Transverse colon (tissue), 4 donors: Measurements from ENCODE around the gene PDE4D. TPM values are rescaled to one million over a fixed set of nuclear protein-coding genes. Genes with fewer than 3 reads are reported as not detected.
A peak's percentile ranks its signal among the peaks of the same experiment; 100 is the strongest.

Source experiments
- DNase-seq: peaks from one replicate; pipeline ENCODE4 v3.0.0-alpha.2; 2019
- H3K27ac ChIP-seq, 4 donors: fragments of 200-600 bp; sonication (generic); 2 replicates each; pipeline ENCODE4 v1.5.1; 2016 to 2018; ENCODE audit warnings: inconsistent platforms in 4 of 4
- H3K27me3 ChIP-seq: fragments of 200-600 bp; sonication (generic); 2 replicates; pipeline ENCODE4 v1.5.1; 2017; ENCODE audit warnings: inconsistent platforms
- H3K36me3 ChIP-seq, 4 donors: fragments of 200-600 bp; sonication (generic); 2 replicates each; pipeline ENCODE4 v1.5.1; 2017 to 2019; ENCODE audit warnings: inconsistent platforms in 4 of 4
- H3K4me1 ChIP-seq, 4 donors: fragments of 200-600 bp; sonication (generic); 2 replicates each; pipeline ENCODE4 v1.5.1; 2017 to 2020; ENCODE audit warnings: inconsistent platforms in 4 of 4
- H3K4me3 ChIP-seq, 4 donors: fragments of 200-600 bp; sonication (generic); 1 replicate in 1 of 4; 2 replicates in 3 of 4; pipeline versions ENCODE4 v1.5.1 to v1.6.1; 2017 to 2019; ENCODE audit warnings: inconsistent platforms in 4 of 4
- H3K9me3 ChIP-seq, 2 donors: fragments of 200-600 bp; sonication (generic); 2 replicates each; pipeline ENCODE4 v1.5.1; 2017 to 2019; ENCODE audit warnings: inconsistent platforms in 2 of 2
- EP300 ChIP-seq: sonication (generic); formaldehyde crosslinking; IDR thresholded peaks from one replicate; pipeline ENCODE4 v1.6.1; 2017; ENCODE audit warnings: antibody characterized with exemption, low read depth
- POLR2A ChIP-seq: fragments of 450-650 bp; IDR thresholded peaks from one replicate; pipeline ENCODE4 v1.6.1; 2016; ENCODE audit warnings: antibody characterized with exemption, mild to moderate bottlenecking, moderate library complexity
- POLR2AphosphoS5 ChIP-seq, 3 donors: sonication (generic); formaldehyde crosslinking; IDR thresholded peaks; one replicate each; pipeline ENCODE4 v1.6.1; 2016; ENCODE audit warnings: antibody characterized with exemption in 3 of 3
- WGBS, 2 donors: methylation state at CpG; one replicate each; pipeline ENCODE4 v1.1.5; 2018; ENCODE audit warnings: low coverage in 1 of 2; 5-methylcytosine and 5-hydroxymethylcytosine counted together
- in situ Hi-C, 4 donors: fragments of 200-750 bp; cut with MboI; loops; one replicate each; pipeline versions ENCODE4 v1.15.0 to v1.15.1; 2017; ENCODE audit warnings: low sequenced_read_pairs in 3 of 4, low pct_ligation_motif_present in 1 of 4, low pct_unique_long_range_greater_than_20kb in 1 of 4
- intact Hi-C: fragments of 100-400 bp; cut with DNase I; formaldehyde crosslinking; loops from one replicate; pipeline ENCODE4 v1.15.1; 2023; ENCODE audit warnings: low total_unique reads
- total RNA-seq, 4 donors: library from RNA; depleted of rRNA; stranded (reverse); fragments of >200 nt; gene quantifications; one replicate each; pipeline ENCODE4 v1.1.0, GENCODE V29; 2016
- TF ChIP-seq, protein P1 (sequence below), 5 experiments: fragments of 200-600 bp in 3 of 5; fragments of 450-650 bp in 2 of 5; sonication (generic) in 3 of 5; IDR thresholded peaks; 1 replicate in 2 of 5; 2 replicates in 3 of 5; pipeline ENCODE4 v1.5.1; 2016 to 2017; ENCODE audit warnings: antibody characterized with exemption in 5 of 5, inconsistent platforms in 3 of 5, mild to moderate bottlenecking in 2 of 5, moderate library complexity in 1 of 5

Gene PDE4D
- total RNA-seq, 4 donors from 2014 or later = 47.0 to 302 (median 73.6) TPM

DNA sequence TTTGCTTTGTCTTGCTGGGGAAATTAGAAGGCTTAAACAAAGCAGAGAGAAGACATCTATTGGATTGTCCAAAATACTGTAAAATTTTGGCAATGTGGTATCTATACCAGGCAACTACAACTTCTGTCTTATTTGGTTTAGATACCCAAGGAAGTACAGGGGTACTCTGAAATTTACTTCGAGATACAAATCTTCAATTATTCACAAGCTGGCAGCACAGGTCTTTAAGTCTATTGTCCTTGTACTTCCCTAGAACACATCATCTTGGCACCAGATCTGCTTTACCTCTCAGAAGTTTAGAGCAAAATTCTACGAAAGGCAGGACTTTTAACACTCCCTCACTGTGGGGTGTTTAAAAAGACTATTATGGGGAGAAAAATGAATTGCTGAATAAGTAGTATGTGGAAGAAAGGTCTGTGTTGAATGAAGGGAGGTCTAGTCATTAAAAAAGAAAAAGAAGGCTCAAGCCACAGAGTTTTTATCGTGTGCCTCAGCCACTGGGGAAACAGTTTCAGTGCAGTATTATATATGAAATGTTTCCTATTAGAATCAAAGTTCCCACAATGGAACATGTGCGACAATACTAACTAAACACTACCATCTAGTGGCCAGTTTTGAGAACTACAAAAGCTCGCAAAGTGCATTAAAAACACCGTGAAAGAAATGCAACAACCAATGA lies 93.7 kb downstream of the PDE4D start:
- Histone ChIP-seq H3K9me3 (no peaks in the 10 kb centered on the region), H3K27me3 (no peaks in the 10 kb centered on the region), H3K27ac (peak overlapping the region; percentile 67 to 75 (median 72)), H3K36me3 (no peaks in the 10 kb centered on the region), H3K4me1 (peaks cover 0 to 21% (median 17%) of the 10 kb centered on the region in 4 donors), H3K4me3 (peak overlapping the region in 1 of 4 donors; percentile 26)
- TF ChIP-seq EP300 (no peak), POLR2AphosphoS5 (IDR thresholded peaks at IDR 0.05) (no peak)
- TF ChIP-seq, protein P1, sequence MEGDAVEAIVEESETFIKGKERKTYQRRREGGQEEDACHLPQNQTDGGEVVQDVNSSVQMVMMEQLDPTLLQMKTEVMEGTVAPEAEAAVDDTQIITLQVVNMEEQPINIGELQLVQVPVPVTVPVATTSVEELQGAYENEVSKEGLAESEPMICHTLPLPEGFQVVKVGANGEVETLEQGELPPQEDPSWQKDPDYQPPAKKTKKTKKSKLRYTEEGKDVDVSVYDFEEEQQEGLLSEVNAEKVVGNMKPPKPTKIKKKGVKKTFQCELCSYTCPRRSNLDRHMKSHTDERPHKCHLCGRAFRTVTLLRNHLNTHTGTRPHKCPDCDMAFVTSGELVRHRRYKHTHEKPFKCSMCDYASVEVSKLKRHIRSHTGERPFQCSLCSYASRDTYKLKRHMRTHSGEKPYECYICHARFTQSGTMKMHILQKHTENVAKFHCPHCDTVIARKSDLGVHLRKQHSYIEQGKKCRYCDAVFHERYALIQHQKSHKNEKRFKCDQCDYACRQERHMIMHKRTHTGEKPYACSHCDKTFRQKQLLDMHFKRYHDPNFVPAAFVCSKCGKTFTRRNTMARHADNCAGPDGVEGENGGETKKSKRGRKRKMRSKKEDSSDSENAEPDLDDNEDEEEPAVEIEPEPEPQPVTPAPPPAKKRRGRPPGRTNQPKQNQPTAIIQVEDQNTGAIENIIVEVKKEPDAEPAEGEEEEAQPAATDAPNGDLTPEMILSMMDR (IDR thresholded peaks at IDR 0.05) = peak; percentile 77 to 84 (median 81)
- intact Hi-C loops = loop anchor here (2.0 to 10.0 kb wide), 2 partner anchors 411 to 615 kb away; no protein-coding TSS in a partner anchor
- DNase-seq = no peak
- 5 to 9% methylated on average over 5 to 6 of the region's 6 CpGs for WGBS, 2 donors
- in situ Hi-C loops = loop anchor here (5.0 to 25.0 kb wide), 12 partner anchors 125 to 915 kb away; no protein-coding TSS in a partner anchor

DNA sequence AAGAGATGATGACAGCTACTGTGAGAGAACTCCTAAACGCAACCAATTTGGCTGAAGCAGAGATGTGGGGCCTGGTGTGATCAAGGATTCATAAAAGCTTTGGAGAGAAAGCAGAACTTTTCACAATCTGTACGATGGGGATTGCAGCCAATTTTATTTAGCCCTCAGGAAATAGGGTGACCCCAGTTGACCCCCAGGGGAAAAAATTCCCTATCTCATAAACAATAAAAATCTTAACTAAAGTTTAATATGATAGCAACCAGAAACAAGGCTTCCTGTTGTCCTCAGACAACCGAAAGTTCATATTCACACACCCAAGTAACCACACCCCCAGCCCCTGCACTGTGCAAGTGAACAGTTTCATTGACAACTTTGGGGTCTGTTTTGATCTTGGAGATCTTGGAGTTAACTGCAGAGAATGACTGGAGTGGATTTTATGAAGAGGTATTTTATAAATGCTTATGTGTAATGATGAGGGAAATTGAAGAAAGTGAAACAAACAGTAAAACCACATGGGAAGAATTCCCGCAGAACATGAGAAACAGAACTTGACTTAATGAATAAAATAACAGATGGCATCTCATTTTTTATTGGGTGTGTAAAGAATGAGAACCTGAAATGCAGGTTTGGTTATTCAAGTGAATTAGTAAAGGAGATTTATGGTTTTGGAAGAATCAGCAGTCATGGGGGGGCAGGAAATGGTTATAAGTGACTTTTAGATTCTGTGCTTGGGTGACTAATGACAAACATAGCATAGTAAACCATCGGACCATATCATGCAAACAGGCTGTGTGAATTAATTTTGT lies 94.5 kb downstream of the PDE4D start:
- Histone ChIP-seq H3K4me3 (peak overlapping the region in 1 of 4 donors; percentile 20), H3K27me3 (no peaks in the 10 kb centered on the region), H3K36me3 (no peaks in the 10 kb centered on the region), H3K27ac (peak overlapping the region; percentile 67 to 75 (median 72)), H3K9me3 (no peaks in the 10 kb centered on the region), H3K4me1 (peaks cover 0 to 21% (median 17%) of the 10 kb centered on the region in 4 donors)
- in situ Hi-C loops = loop anchor here (10.0 to 25.0 kb wide), 5 partner anchors 124 to 912 kb away; no protein-coding TSS in a partner anchor
- 10 to 12% methylated on average over 5 of the region's 5 CpGs for WGBS, 2 donors
- intact Hi-C loops = loop anchor here (2.0 to 10.0 kb wide), 2 partner anchors 410 to 614 kb away; no protein-coding TSS in a partner anchor
- TF ChIP-seq EP300 = no peak
- peak in 1 of 3 donors; percentile 14 for TF ChIP-seq POLR2AphosphoS5 (IDR thresholded peaks at IDR 0.05)
- peak; percentile 46 for DNase-seq

DNA sequence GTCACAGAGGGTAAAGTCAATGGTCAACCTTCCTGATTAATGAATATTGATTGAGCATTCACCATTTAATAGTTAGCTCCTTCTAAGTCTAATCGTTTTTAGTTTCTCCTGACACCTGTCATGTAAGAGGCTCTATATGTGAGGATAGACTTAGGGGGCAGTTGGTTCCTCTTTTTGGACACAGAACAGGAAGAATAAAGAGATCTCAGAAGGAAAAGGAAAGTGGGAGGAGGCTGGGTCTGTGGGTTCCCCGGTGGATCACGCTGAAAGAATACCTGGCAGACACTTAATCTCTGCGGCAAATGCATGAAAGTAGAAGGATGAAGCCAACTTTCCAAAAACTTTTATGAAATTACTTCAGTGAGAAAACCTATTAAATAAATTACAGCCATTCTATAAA lies 98.4 kb downstream of the PDE4D start:
- intact Hi-C loops (loop anchor here (10.0 kb wide), 1 partner anchor 610 kb away; no protein-coding TSS in a partner anchor), in situ Hi-C loops (loop anchor here (10.0 to 25.0 kb wide), 5 partner anchors 120 to 908 kb away; no protein-coding TSS in a partner anchor)
- peaks cover 0 to 21% (median 17%) of the 10 kb centered on the region in 4 donors for H3K4me1 ChIP-seq
- H3K36me3 ChIP-seq = no peaks in the 10 kb centered on the region
- no peak overlapping the region for H3K27ac ChIP-seq
- no peaks in the 10 kb centered on the region for H3K27me3 ChIP-seq
- TF ChIP-seq, protein P1 (IDR thresholded peaks at IDR 0.05) = no peak
- TF ChIP-seq EP300 (no peak), POLR2AphosphoS5 (IDR thresholded peaks at IDR 0.05) (no peak), POLR2A (no peak)
- WGBS, 2 donors = 74 to 85% methylated on average over 4 of the region's 4 CpGs
- no peak overlapping the region for H3K4me3 ChIP-seq
- H3K9me3 ChIP-seq = no peaks in the 10 kb centered on the region
- no peak for DNase-seq

DNA sequence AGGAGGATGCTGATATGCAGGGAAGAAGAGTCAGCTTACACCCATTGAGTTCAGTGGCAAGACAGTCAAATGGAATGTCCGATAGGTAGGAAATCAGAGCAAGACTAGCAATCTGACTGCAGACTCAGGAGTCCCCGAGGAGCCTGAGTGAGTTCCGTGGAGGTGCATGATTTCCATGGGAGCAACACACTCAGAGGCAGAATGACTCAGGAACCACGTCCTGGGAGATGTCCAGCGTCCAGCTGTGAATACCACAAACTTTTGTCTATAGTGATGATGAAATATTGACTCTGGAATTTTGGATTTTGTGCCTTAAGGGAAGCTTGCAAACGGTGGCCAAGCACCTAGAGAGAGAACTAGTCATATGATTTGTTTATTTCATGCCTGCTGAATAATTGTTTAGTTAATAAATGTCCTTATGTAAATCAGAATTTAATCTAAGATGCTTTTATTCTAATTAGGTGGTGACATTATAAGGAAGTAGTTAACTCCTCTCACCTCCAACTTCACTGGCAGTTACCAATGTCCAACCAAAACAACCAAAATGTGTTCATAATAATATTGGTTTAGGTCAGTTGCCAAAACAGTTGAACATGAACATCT lies 100.4 kb downstream of the PDE4D start:
- Histone ChIP-seq H3K9me3 (no peaks in the 10 kb centered on the region), H3K27ac (peak overlapping the region in 1 of 4 donors; percentile 10), H3K27me3 (no peaks in the 10 kb centered on the region), H3K36me3 (no peaks in the 10 kb centered on the region), H3K4me1 (peaks cover 0 to 5% (median 0%) of the 10 kb centered on the region in 4 donors), H3K4me3 (no peak overlapping the region)
- DNase-seq = peak; percentile 43
- 14 to 61% methylated on average over 1 to 6 of the region's 6 CpGs for WGBS, 2 donors
- intact Hi-C loops = loop anchor here (10.0 kb wide), 1 partner anchor 608 kb away; no protein-coding TSS in a partner anchor
- in situ Hi-C loops = loop anchor here (10.0 to 25.0 kb wide), 5 partner anchors 118 to 906 kb away; no protein-coding TSS in a partner anchor
- TF ChIP-seq POLR2AphosphoS5 (IDR thresholded peaks at IDR 0.05) (peak in 1 of 3 donors; percentile 30), EP300 (no peak)
